Fibroblast of skin of back (primary cell): ENCODE results near the gene PFDN4. TPM values are rescaled to one million over a fixed set of nuclear protein-coding genes. Genes with fewer than 3 reads are reported as not detected.
A peak's percentile ranks its signal among the peaks of the same experiment; 100 is the strongest.

Experiments used
- DNase-seq: peaks from one replicate; pipeline ENCODE4 v3.0.0-alpha.2; 2013
- polyA plus RNA-seq, 2 experiments: library from polyadenylated mRNA; unstranded; fragments of 120-200 nt; gene quantifications; one replicate each; pipeline ENCODE4 v1.2.1, GENCODE V29; 2013; ENCODE audit not compliant: insufficient read length in 2 of 2

The PFDN4 gene
- 61.8 TPM for polyA plus RNA-seq (2013, experiment 1 of 2; ENCODE audit: insufficient read length)
- polyA plus RNA-seq (2013, experiment 2 of 2; ENCODE audit: insufficient read length) = 62.5 TPM

DNA sequence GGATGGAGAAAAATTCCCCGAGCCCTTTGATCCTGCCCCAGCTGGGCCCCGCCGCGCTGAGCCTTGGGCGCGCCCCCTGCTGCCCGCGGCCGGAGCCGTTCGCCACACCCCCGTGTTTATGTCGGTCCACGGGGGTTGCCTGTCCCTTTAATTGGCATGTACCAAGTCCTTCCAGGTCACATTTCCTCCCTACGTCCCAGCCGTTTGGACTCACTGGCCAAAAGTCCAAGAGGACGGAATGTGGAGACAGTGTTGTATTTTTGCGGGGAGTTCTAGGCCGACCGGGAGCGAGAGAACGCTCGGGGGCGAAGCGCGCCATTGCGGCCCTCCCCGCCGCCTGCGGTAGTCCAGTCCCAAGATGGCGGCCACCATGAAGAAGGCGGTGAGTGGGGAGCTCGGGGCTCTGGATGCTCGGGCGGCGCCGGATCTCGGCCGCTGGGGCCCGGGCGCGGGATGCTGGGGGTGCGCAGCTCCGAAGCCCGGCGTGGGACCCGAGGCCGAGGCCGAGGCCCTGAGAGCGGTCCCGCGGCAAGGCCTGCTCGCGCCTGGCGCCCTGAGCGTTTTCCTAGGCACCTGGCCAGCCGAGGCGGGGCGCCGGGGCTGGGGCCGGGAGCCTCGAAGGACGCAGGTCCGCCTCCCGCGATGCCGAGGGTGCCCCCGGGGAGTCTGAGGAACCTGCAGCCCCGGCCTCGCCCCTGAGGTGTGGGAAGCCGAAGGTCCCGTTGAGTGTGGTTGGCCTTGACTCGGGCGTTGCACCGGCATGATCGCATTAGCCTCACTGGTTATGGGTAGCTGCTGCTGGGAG, at the start of gene PFDN4:
Gene PFDN4, plus strand, starts transcription at position 345 of the 805 bp plus-strand sequence. Its CDS starts 14 bp downstream, at position 359.
- DNase-seq = peak; percentile 84

DNA sequence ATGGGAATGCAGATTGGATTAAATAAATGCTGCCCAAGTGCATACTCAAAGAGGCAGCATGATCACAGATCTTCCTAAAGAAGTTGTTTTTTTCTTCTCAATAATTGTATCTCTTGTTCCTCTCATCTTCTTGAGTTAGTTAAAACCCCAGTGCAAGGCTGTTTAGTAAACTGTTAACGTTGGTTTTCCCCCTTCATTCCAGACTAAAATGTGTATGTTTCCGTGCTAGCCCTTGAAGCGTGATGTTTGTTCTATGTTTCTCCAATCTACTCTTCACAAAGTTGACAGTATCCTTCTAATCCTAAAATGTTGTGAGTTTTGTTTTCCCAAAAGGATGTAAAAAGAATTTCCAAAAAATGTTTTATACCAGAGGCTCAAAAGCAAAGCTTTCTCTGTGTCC, 49.7 kb upstream of the PFDN4 start:
- no peak for DNase-seq

DNA sequence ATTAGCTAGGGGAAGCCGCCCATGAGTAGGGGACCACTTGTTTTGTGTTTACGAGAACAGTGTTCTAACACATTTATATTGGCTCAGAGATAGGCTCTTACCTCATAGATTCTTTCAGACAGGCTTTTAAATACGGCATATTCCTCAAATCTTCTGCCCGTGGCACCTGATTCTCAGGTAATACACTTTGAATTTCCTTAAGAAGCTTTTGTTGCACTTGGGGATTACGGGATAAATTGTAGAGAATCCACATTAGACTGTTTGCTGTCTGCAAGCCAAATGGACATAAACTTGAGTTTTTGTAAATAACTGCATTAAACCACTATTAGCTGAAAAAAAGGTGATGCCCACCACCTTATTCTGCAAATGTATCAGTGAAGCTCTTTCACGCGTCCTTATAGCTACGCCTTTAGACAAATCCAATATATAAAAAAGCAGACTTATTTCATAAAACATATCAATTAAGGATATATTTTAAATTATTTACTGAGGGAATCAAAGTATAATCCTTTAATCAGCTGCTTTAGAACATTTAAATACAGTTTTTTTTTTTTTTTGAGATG, 49.0 kb upstream of the PFDN4 start:
- DNase-seq = no peak

DNA sequence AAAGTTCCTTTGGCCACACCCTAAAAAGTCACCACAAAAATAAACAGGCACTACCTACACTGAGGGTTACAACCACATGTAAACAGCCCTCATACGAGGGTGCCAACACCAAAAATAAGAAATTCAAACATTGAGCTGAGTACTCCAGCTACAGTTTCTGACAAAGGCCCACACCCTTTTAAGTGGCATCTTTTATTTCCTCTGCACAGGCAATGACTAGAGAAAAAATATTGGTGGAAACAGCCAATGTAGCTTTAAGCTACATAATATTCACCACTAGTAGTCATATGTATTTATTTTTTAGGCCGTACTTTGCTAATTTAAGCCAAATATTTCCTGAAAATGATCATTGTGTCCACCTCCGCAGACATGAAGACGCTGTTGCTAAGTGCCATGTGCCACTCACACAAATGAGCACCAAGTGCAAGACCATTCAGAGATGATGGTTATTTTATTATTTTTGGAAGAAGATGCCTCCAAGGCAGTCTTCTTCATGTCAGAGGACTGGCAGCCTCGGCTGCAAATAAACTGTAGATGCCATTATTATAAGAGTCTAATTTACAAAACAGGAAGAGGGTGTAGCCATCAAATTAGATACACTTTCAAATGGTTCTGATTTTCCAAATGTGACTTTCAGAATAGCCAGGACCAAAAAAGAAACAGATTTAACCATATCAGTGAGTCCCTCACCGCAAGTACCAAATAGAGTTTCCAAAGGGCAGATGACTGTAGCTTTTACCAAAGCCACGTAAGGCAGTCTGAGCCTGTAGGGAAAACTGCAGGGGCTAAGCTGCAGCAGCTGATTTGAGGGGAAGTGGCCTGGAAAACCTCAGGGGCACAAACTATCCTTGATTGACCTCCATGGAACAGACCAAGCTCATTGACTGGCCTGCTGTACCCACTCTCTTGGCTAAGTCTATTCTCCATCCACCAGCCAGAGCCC, 47.6 kb upstream of the PFDN4 start:
- DNase-seq = no peak

DNA sequence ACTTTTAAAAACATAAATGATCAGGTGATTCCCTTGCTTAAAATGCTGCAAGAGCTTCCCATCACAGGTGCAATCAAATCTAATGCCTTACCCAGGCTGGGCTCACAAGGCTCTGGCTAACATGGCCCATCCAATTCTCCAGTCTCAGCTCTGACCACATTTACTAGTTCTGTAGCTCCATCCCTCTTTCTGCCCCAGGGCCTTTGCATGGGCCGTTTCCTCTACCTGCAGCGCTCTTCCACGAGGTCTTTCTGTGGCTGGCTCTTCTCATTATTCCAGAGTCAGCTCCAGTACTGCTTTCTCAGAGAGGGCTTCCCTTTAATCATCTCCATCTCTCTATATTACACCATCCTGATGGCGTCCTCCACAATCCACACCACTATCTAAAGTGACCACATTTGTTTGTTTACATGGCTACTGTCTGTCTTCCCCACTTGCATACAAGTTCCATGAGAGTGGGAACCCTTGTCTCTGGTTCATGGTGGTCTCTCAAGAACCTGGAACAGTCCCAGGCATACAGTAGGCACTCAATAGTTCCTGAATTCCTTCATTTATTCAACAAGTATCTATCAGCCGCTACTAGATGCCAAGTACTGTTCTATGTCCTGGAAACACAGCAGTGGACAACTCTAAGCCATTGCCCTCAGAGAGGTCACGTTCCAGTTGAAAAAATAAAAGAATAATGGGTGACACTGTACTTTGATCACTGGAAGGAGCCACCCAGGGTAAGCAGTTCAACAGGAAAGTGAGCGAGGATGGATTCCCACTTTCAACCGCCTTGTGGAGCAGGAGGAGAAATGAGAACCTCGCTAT, 46.7 kb upstream of the PFDN4 start:
- DNase-seq = no peak

GRCh38 chr20:54161821-54162149, 46.1 kb upstream of the PFDN4 start:
- no peak for DNase-seq

DNA sequence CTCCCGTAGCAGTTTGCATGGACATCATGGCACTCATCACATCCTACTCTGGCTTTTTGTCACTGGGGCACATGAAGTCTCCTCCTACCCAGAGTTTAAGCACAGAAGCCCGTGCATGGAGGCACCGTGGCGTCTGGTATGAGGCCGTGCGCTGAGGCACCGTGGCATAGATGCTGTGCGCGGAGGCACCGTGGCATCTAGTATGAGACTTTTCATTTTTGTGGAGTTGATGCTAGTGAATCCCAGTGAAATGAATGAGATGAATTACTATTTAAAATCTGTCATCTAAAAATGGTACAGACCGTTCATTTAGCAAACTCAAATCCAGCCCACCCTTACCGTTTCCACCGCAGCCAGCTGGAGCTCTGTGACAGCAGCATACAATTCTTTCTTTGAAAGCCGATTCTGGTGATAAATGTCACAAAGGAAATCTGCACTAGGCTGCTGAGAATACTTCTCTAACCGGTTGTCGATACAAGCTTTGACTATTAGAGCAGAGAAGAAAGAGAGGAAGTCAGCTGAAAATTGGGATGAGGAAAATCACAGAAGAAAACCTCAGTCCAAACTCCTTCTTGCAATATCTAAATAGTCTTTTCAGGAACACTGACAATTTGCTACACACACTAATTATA, 45.4 kb upstream of the PFDN4 start:
- no peak for DNase-seq

DNA sequence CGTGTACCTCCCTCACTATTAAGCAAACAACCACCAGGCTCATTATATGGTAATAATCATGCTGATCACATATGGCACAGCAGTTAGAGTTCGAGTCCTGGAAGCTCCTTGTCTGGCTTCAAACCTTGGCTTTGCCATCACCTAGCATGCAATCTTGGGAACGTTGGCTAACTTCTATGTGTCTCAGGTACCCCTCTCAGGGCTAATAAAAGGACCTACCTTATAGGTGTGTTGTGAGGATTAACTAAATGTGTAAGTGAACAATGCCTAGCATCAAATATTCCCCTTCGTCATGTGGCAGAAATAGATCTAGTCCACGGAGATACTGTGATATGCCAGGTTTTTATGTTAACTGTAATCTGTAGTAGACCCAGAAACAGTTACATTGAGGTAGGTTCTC, 44.5 kb upstream of the PFDN4 start:
- DNase-seq = no peak

GRCh38 chr20:54165014-54165413, 42.9 kb upstream of the PFDN4 start:
- no peak for DNase-seq

- DNase-seq = no peak
These were observed 42.1 kb upstream of the PFDN4 start for GRCh38 chr20:54165803-54166202.

DNA sequence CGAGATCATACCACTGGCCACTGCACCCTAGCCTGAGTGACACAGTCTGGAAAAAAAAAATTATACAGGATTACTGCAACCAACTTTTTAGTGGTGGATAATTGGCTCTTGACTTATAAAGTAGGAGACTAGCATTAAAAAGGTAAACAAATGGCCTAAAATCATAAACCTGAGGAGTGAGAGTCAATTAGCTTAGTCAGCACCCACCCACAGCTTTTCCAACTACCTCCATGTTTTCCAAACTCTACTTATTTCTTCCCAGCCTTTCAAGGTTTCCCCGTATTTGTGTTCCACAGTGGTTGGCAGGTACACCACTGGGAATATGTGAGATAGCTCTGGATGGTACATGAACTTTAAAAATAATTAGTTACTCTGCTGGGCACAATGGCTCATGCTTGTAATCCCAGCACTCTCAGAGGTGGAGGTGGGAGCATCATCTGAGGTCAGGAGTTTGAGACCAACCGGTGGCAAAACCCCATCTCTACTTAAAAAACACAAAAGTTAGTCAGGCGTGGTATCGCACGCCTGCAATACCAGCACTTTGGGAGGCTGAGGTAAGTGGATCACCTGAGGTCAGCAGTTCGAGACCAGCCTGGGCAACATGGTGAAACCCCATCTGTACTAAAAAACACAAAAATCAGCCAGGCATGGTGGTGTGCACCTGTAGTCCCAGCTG, 40.8 kb upstream of the PFDN4 start:
- DNase-seq = no peak

- DNase-seq = no peak
These were observed 39.7 kb upstream of the PFDN4 start for GRCh38 chr20:54167909-54168872.

DNA sequence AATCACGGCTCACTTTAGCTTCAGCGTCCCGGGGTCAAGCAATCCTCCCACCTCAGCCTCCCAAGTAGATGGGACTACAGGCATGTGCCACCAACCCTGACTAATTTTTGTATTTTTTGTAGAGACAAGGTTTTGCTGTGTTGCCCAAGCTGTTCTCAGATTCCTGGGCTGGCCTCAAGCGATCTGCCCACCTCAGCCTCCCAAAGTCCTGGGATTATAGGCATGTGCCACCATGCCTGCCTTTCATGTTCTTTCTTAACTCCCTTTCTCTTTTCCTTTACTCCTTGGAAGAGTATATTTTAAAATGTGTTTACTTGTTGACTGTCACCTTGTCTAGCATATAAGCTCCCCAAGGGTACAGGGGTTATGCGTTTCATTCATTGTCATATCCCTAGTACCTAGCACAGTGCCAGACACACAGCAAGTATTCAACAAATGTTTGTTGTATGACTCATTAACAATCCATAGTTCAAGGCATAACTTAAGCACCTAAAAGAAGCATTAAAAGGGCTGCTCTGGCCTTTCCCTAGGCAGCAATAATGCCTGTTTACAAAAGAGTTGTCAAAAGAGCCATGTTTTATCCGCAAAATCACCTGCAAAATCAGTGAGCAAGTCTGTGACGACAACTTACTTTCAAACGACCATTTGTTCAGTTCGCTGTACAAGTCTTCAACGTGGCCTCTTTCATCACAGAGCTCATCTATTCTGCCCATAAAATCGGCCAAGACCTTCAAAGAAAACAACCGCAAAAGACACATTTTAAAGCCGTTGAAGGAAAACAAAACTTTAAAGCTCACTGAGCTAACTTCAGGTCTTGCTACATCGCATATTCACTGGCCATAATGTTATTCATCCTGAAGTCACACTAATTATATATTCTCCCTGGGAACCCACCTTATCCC, 38.7 kb upstream of the PFDN4 start:
- no peak for DNase-seq

GRCh38 chr20:54170026-54170471, 37.8 kb upstream of the PFDN4 start:
- no peak for DNase-seq

DNA sequence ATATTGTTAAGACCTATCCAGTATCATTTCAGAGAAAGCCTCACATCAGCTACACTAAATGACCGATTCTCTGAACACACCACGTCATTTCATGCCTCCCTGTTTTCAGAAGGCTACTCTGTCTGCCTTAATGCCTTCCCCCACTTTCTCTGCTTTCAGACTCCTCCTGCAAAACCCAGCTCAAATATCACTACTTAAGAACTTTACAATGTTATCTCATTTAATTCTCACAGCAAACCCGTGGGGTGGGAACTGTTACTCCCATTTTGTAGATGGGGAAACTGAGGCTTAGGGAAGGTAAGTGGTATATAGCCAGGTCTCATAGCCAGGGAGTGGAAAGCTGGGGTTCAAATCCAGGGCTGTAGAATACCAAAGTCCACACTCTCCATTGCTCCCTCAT, 36.9 kb upstream of the PFDN4 start:
- no peak for DNase-seq

GRCh38 chr20:54172532-54172855, 35.4 kb upstream of the PFDN4 start:
- DNase-seq = no peak

- no peak for DNase-seq
These were observed 34.8 kb upstream of the PFDN4 start for GRCh38 chr20:54172856-54173652.
